Ovary (tissue), 9 donors: ENCODE results near the gene PTPRN2. TPM values are rescaled to one million over a fixed set of nuclear protein-coding genes. Genes with fewer than 3 reads are reported as not detected.
A peak's percentile ranks its signal among the peaks of the same experiment; 100 is the strongest.

Experiments used
- DNase-seq, 5 donors: peaks; one replicate each; pipeline ENCODE4 v3.0.0-alpha.2; 2019 to 2020
- H3K27ac ChIP-seq, 2 donors: fragments of 200-600 bp; one replicate each; pipeline versions ENCODE4 v1.5.1 to v1.8.0; 2019 to 2022
- H3K27me3 ChIP-seq: fragments of 200-600 bp; one replicate; pipeline ENCODE4 v1.8.0; 2022
- H3K36me3 ChIP-seq: fragments of 200-600 bp; sonication (generic); one replicate; pipeline ENCODE4 v1.5.1; 2019
- H3K4me1 ChIP-seq: one replicate; pipeline ENCODE4 v1.8.1; 2013; ENCODE audit warnings: mild to moderate bottlenecking, moderate library complexity; ENCODE audit not compliant: insufficient read depth
- H3K4me3 ChIP-seq: fragments of 200-600 bp; sonication (generic); one replicate; pipeline ENCODE4 v1.5.1; 2017
- H3K9me3 ChIP-seq, 2 donors: fragments of 200-600 bp in 1 of 2; sonication (generic) in 1 of 2; one replicate each; pipeline versions ENCODE4 v1.5.1 to v1.8.1; 2013 to 2019; ENCODE audit warnings: mild to moderate bottlenecking in 1 of 2, moderate library complexity in 1 of 2
- EP300 ChIP-seq: sonication (generic); formaldehyde crosslinking; IDR thresholded peaks from one replicate; pipeline ENCODE4 v1.6.1; 2017; ENCODE audit warnings: antibody characterized with exemption
- POLR2A ChIP-seq: fragments of 450-650 bp; IDR thresholded peaks from one replicate; pipeline ENCODE4 v1.6.1; 2017; ENCODE audit warnings: antibody characterized with exemption, mild to moderate bottlenecking, moderate library complexity
- WGBS, 3 donors: extraction: QIAGEN DNeasy Blood & Tissue Kit in 1 of 3; methylation state at CpG; one replicate each; pipeline versions ENCODE4 v1.1.5 to v1.1.7; 2013 to 2017; 5-methylcytosine and 5-hydroxymethylcytosine counted together
- intact Hi-C, 4 donors: fragments of 100-400 bp; cut with DNase I; formaldehyde crosslinking; loops; one replicate each; pipeline versions ENCODE4 v1.11.0 to v1.15.1; 2022 to 2023
- polyA plus RNA-seq, 2 donors: library from polyadenylated mRNA; stranded (reverse); fragments of 200-250 nt in 1 of 2; fragments of 350-450 nt in 1 of 2; fragmentation: Illumina TruSeq in 1 of 2; extraction: RNeasy Lipid Tissue Mini Kit (QIAGEN cat#74804) in 1 of 2; gene quantifications; one replicate each; pipeline ENCODE4 v1.2.3, GENCODE V29; 2013 to 2014
- total RNA-seq, 7 donors: library from RNA; depleted of rRNA in 2 of 7; stranded (reverse); fragments of >200 nt in 2 of 7; fragmentation: NEBNext Ultra II Directional in 3 of 7; extraction: Animal tissue kit (Norgen Biotek cat#: 25700) in 3 of 7; gene quantifications; one replicate each; pipeline versions ENCODE4 v1.1.0 to v1.2.4, GENCODE V29; 2016 to 2023
- TF ChIP-seq, protein P1 (sequence below), 3 donors: fragments of 450-650 bp in 2 of 3; fragments of 200-600 bp in 1 of 3; IDR thresholded peaks; one replicate each; pipeline versions ENCODE4 v1.5.1 to v1.8.0; 2016 to 2022; ENCODE audit warnings: antibody characterized with exemption in 3 of 3, mild to moderate bottlenecking in 1 of 3
- donor health status: DM: no; HTN: no; CAD: no; lungs with moderate emphysema.
- donor health status: DM: no; HTN: no; CAD: no.
- donor health status: Bipolar disorder and iron deficiency.
- donor health status: DM: yes; HTN: yes; CAD: no.
- donor health status: DM: no; HTN: no; CAD: no.
- donor health status: DM: yes; HTN: yes; CAD: no.

Gene PTPRN2
- total and polyA plus RNA-seq, 9 donors = 3.5 to 11.1 (median 5.9) TPM

DNA sequence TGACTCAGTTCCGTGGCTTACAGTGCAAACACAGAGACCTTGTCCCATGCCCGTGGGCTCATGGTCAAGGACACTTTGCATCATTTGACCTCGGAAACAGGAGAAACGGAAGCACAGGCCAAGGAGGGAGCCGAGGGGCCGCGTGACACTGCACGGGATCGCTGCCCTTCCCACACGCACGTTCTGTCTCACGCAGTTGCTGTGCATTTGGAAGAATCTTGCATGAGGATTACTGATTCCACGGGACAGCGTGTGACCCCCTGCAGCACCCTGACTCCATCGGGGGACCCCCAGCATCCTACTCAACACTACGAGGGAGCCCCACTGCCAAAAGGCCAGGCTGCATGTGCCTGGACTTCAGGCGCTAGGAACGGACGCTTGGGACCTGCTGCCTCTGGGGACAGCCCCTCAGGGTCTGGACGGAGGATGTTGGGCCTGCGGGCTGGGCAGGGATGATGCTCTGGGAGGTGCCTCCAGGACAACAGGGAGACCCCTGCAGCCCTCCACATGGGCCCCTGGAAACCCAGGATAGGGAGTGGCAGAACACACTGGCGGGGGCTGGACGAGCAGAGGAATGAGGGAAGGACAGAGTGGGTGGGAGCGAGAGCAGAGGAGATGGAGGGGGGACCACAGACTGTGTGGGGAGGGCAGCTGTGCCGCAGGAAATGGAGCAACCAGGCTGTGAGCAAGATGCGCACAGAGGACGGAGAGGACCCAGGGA lies 1028.6 kb downstream of the PTPRN2 start:
- intact Hi-C loops = no loop called here
- 77 to 81% (median 77%) methylated on average over 27 of the region's 27 CpGs for WGBS, 3 donors
- no peaks in the 10 kb centered on the region for H3K4me1 ChIP-seq
- H3K27me3 ChIP-seq = no peaks in the 10 kb centered on the region
- H3K9me3 ChIP-seq = no peaks in the 10 kb centered on the region
- H3K4me3 ChIP-seq = no peak overlapping the region
- TF ChIP-seq, protein P1, sequence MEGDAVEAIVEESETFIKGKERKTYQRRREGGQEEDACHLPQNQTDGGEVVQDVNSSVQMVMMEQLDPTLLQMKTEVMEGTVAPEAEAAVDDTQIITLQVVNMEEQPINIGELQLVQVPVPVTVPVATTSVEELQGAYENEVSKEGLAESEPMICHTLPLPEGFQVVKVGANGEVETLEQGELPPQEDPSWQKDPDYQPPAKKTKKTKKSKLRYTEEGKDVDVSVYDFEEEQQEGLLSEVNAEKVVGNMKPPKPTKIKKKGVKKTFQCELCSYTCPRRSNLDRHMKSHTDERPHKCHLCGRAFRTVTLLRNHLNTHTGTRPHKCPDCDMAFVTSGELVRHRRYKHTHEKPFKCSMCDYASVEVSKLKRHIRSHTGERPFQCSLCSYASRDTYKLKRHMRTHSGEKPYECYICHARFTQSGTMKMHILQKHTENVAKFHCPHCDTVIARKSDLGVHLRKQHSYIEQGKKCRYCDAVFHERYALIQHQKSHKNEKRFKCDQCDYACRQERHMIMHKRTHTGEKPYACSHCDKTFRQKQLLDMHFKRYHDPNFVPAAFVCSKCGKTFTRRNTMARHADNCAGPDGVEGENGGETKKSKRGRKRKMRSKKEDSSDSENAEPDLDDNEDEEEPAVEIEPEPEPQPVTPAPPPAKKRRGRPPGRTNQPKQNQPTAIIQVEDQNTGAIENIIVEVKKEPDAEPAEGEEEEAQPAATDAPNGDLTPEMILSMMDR (IDR thresholded peaks at IDR 0.05) = no peak
- TF ChIP-seq POLR2A (no peak), EP300 (no peak)
- H3K36me3 ChIP-seq = no peaks in the 10 kb centered on the region
- H3K27ac ChIP-seq = no peak overlapping the region
- DNase-seq = peak in 1 of 5 donors; percentile 21

- WGBS, 3 donors = 62 to 81% (median 78%) methylated on average over 8 to 9 of the region's 9 CpGs
- no peaks in the 10 kb centered on the region for H3K4me1 ChIP-seq
- DNase-seq = peak in 1 of 5 donors; percentile 10
- no peaks in the 10 kb centered on the region for H3K9me3 ChIP-seq
- TF ChIP-seq, protein P1 (IDR thresholded peaks at IDR 0.05) = no peak
- TF ChIP-seq EP300 = no peak
- no peak for TF ChIP-seq POLR2A
- no peaks in the 10 kb centered on the region for H3K36me3 ChIP-seq
- H3K27ac ChIP-seq = no peak overlapping the region
- no peak overlapping the region for H3K4me3 ChIP-seq
- intact Hi-C loops = no loop called here
- H3K27me3 ChIP-seq = no peaks in the 10 kb centered on the region
Measured at GRCh38 chr7:157558516-157558874, 1029.1 kb downstream of the PTPRN2 start.

DNA sequence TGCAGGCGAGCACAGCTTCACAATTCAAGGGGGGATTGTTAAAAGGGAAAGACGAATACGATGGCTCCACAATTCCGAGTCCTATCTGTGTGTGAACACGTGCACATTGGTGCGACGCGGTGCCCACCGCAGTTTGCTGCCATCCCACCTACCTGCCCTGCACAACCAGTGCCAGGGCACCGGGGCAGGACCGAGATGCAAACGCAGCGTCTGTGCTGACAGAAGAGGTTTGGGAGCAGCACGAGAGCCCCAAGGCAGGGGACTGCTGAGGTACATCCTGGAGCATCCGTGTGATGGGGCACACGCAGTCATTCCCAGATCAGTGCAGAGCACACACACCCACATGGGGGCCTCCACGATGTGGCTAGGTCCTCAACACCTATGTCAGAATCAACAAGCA lies 1029.6 kb downstream of the PTPRN2 start:
- WGBS, 3 donors = 92 to 95% (median 93%) methylated on average over 17 of the region's 17 CpGs
- Histone ChIP-seq H3K4me1 (no peaks in the 10 kb centered on the region), H3K36me3 (no peaks in the 10 kb centered on the region), H3K27me3 (no peaks in the 10 kb centered on the region), H3K4me3 (no peak overlapping the region), H3K27ac (no peak overlapping the region), H3K9me3 (no peaks in the 10 kb centered on the region)
- TF ChIP-seq EP300 (no peak), POLR2A (no peak)
- TF ChIP-seq, protein P1 (IDR thresholded peaks at IDR 0.05) = no peak
- peak in 1 of 5 donors; percentile 18 for DNase-seq
- intact Hi-C loops = no loop called here

DNA sequence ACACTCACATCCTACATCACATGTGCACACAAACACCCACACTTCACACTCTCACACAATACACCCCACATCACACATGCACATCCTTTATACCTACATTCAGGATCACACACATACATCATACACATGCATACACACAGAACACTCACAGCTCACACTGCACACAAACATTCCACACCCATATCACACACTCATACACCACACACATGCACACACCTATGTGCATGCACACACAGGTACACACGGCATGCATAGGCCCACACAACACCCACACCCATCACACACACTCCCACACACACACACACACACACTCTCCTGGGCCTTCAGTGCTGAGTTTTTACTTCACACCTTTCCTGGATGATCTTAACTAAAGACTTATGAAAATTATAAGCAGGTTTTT lies 1030.4 kb downstream of the PTPRN2 start:
- Histone ChIP-seq H3K27ac (no peak overlapping the region), H3K4me1 (no peaks in the 10 kb centered on the region), H3K36me3 (no peaks in the 10 kb centered on the region), H3K27me3 (no peaks in the 10 kb centered on the region), H3K9me3 (no peaks in the 10 kb centered on the region), H3K4me3 (no peak overlapping the region)
- intact Hi-C loops = no loop called here
- TF ChIP-seq, protein P1 (IDR thresholded peaks at IDR 0.05) = no peak
- TF ChIP-seq POLR2A (no peak), EP300 (no peak)
- DNase-seq = no peak
- WGBS, 3 donors = 88 to 91% (median 89%) methylated on average over 1 of the region's 1 CpG
